HepG2 (cell line): Measurements from ENCODE around the gene ZBTB47. TPM values are rescaled to one million over a fixed set of nuclear protein-coding genes. Genes with fewer than 3 reads are reported as not detected.

Source experiments
- ATF7 ChIP-seq, 2 experiments: fragments of 450-650 bp in 1 of 2; sonication (generic) in 1 of 2; formaldehyde crosslinking in 1 of 2; IDR thresholded peaks; 2 replicates each; pipeline versions ENCODE4 v1.4.0 to v1.6.1; 2016 to 2020; ENCODE audit warnings: antibody characterized with exemption in 1 of 2, mild to moderate bottlenecking in 1 of 2, missing genetic modification reagents in 1 of 2
- BCLAF1 ChIP-seq: fragments of 450-650 bp; IDR thresholded peaks from 2 replicates; pipeline ENCODE4 v1.6.1; 2017; ENCODE audit warnings: mild to moderate bottlenecking
- FOXK2 ChIP-seq: fragments of 450-650 bp; IDR thresholded peaks from 2 replicates; pipeline ENCODE4 v1.6.1; 2016
- IKZF4 ChIP-seq: sonication (generic); formaldehyde crosslinking; IDR thresholded peaks from 2 replicates; pipeline ENCODE4 v1.5.1; 2020; ENCODE audit warnings: borderline replicate concordance, mild to moderate bottlenecking, low read depth, missing genetic modification reagents; ENCODE audit errors: not compliant biosample characterization
- USF2 ChIP-seq, 2 experiments: sonication (generic) in 1 of 2; formaldehyde crosslinking in 1 of 2; IDR thresholded peaks; 2 replicates each; pipeline versions ENCODE4 v1.5.1 to v1.6.1; 2011 to 2020; ENCODE audit warnings: borderline replicate concordance in 1 of 2, low read depth in 1 of 2, low read length in 1 of 2, mild to moderate bottlenecking in 1 of 2, missing genetic modification reagents in 1 of 2, moderate library complexity in 1 of 2
- ZC3H4 ChIP-seq: sonication (generic); formaldehyde crosslinking; IDR thresholded peaks from 2 replicates; pipeline ENCODE4 v1.4.0; 2020; ENCODE audit warnings: missing genetic modification reagents, borderline replicate concordance
- ZFX ChIP-seq: sonication (generic); formaldehyde crosslinking; IDR thresholded peaks from 2 replicates; pipeline ENCODE4 v1.4.0; 2020; ENCODE audit warnings: mild to moderate bottlenecking, low read depth, missing genetic modification reagents, moderate library complexity
- ZIK1 ChIP-seq: sonication (generic); formaldehyde crosslinking; IDR thresholded peaks from 2 replicates; pipeline ENCODE4 v1.5.0; 2020; ENCODE audit warnings: mild to moderate bottlenecking, low read depth, missing genetic modification reagents, borderline replicate concordance
- ZNF510 ChIP-seq: sonication (generic); formaldehyde crosslinking; IDR thresholded peaks from 2 replicates; pipeline ENCODE4 v1.4.0; 2020; ENCODE audit warnings: low read depth, mild to moderate bottlenecking, missing genetic modification reagents
- ZNF513 ChIP-seq: sonication (generic); formaldehyde crosslinking; conservative IDR thresholded peaks from 2 replicates; pipeline ENCODE4 v1.5.0; 2020; ENCODE audit warnings: missing genetic modification reagents
- ZNF713 ChIP-seq: sonication (generic); formaldehyde crosslinking; IDR thresholded peaks from 2 replicates; pipeline ENCODE4 v1.4.0; 2020; ENCODE audit warnings: mild to moderate bottlenecking, missing genetic modification reagents
- polyA plus RNA-seq, 8 experiments: library from polyadenylated mRNA; depleted of rRNA in 3 of 8; stranded (reverse) in 7 of 8; unstranded in 1 of 8; fragments of >200 nt; fragmentation: Illumina TruSeq in 4 of 8; extraction: Trizol in 4 of 8; gene quantifications; 2 replicates each; pipeline versions ENCODE4 v1.2.1 to v1.2.3, GENCODE V29; 2011 to 2016; ENCODE audit warnings: low read depth in 4 of 8, missing spikeins in 1 of 8, mixed read lengths in 1 of 8; ENCODE audit not compliant: insufficient read depth in 1 of 8
- total RNA-seq, 5 experiments: library from RNA; depleted of rRNA; stranded (reverse); fragments of >200 nt; fragmentation: Illumina TruSeq; extraction: Trizol; gene quantifications; 2 replicates each; pipeline ENCODE4 v1.2.3, GENCODE V29; 2016; ENCODE audit warnings: low read depth in 1 of 5
- TF ChIP-seq, protein P1 (sequence below): sonication (generic); formaldehyde crosslinking; IDR thresholded peaks from 2 replicates; pipeline ENCODE4 v1.8.1; 2023; ENCODE audit warnings: mild to moderate bottlenecking, inconsistent platforms, moderate library complexity, missing genetic modification reagents, borderline replicate concordance
- TF ChIP-seq, protein P2 (sequence below): sonication (generic); formaldehyde crosslinking; IDR thresholded peaks from 2 replicates; pipeline ENCODE4 v1.5.0; 2020; ENCODE audit warnings: mild to moderate bottlenecking, missing genetic modification reagents
- TF ChIP-seq, protein P3 (sequence below): sonication (generic); formaldehyde crosslinking; IDR thresholded peaks from 2 replicates; pipeline ENCODE4 v1.5.1; 2020; ENCODE audit warnings: missing genetic modification reagents, mild to moderate bottlenecking, borderline replicate concordance

The ZBTB47 gene
- total and polyA plus RNA-seq, 2 of the 13 experiments (the other 11 are each of a cell fraction or from before 2014, with no cell fraction given) = 1.5 to 3.1 TPM

DNA sequence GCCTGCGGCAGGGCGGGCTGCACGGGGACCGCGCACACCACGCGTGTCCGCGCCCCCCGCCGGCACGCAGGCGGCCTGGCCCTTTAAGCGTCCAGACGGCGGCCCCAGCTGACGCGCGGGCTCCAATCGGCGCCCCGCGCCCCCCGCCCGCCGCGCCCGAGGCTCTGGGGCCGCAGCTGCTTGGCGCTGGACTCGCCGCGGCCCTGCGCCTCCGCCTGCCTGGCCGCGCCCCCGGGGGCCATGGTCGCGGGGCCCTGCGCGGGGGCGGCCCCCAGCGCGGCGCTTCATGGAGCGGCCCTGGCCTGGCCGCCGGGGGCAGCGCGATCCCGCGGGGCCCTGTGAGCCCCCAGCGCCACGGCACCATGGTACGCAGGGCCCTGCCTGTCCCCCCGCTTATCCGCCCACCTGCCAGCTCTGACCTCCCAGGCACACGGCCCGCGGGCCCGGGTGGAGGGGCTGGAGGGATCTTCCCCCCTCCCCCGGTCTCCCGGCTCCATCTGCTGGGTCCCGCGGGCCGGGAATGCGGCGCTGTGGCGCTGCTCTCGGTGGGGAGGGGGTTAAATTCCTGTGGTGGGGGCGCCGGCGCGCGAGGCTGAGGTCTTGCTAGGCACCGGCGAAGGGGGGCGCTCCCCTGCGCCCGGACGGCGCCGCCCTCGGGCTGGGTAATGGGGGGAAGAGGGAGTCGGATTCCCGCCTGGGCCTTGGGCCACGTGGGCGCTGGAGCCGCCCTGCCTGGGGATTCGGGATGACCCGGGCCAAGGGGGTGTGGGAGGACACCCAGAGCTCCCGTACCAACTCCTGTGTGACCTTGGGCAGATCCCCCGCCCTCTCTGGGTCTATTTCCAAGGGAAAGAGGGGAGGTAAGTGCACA is 1.1 kb downstream of the ZBTB47 start (continued):
- TF ChIP-seq BCLAF1 = no peak
- 0 out of 2 replicates have a peak, but pooled peaks have one; percentile 71 for TF ChIP-seq ZNF510 (CRISPR knock-in tag)
- TF ChIP-seq USF2 (IDR thresholded peaks at IDR 0.05; ENCODE audit: low read depth, low read length) = no peak
- TF ChIP-seq USF2 (CRISPR knock-in tag; IDR thresholded peaks at IDR 0.05; ENCODE audit: borderline replicate concordance) = peak; percentile 57; the same call in 1 of the 2 replicates
- no peak for TF ChIP-seq ZNF513 (CRISPR knock-in tag)
- TF ChIP-seq ZNF713 (CRISPR knock-in tag) = no peak
- TF ChIP-seq, protein P1, sequence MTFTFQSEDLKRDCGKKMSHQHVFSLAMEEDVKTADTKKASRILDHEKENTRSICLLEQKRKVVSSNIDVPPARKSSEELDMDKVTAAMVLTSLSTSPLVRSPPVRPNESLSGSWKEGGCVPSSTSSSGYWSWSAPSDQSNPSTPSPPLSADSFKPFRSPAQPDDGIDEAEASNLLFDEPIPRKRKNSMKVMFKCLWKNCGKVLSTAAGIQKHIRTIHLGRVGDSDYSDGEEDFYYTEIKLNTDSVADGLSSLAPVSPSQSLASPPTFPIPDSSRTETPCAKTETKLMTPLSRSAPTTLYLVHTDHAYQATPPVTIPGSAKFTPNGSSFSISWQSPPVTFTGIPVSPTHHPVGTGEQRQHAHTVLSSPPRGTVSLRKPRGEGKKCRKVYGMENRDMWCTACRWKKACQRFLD (CRISPR knock-in tag) = 0 out of 2 replicates have a peak, but pooled peaks have one; percentile 46
- TF ChIP-seq ZFX (CRISPR knock-in tag) = peak; percentile 64
- peak; percentile 48 for TF ChIP-seq IKZF4 (CRISPR knock-in tag)
- TF ChIP-seq, protein P2, sequence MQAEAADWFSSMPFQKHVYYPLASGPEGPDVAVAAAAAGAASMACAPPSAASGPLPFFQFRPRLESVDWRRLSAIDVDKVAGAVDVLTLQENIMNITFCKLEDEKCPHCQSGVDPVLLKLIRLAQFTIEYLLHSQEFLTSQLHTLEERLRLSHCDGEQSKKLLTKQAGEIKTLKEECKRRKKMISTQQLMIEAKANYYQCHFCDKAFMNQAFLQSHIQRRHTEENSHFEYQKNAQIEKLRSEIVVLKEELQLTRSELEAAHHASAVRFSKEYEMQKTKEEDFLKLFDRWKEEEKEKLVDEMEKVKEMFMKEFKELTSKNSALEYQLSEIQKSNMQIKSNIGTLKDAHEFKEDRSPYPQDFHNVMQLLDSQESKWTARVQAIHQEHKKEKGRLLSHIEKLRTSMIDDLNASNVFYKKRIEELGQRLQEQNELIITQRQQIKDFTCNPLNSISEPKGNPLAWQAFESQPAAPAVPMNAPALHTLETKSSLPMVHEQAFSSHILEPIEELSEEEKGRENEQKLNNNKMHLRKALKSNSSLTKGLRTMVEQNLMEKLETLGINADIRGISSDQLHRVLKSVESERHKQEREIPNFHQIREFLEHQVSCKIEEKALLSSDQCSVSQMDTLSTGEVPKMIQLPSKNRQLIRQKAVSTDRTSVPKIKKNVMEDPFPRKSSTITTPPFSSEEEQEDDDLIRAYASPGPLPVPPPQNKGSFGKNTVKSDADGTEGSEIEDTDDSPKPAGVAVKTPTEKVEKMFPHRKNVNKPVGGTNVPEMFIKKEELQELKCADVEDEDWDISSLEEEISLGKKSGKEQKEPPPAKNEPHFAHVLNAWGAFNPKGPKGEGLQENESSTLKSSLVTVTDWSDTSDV = no peak
- TF ChIP-seq ZC3H4 (CRISPR knock-in tag) = no peak
- no peak for TF ChIP-seq FOXK2
- 0 out of 2 replicates have a peak, but pooled peaks have one; percentile 66 for TF ChIP-seq ZIK1 (CRISPR knock-in tag)
- TF ChIP-seq ATF7 (IDR thresholded peaks at IDR 0.05) = no peak
- TF ChIP-seq ATF7 (CRISPR knock-in tag; IDR thresholded peaks at IDR 0.05) = 0 out of 2 replicates have a peak, but pooled peaks have one; percentile 17
- TF ChIP-seq, protein P3, sequence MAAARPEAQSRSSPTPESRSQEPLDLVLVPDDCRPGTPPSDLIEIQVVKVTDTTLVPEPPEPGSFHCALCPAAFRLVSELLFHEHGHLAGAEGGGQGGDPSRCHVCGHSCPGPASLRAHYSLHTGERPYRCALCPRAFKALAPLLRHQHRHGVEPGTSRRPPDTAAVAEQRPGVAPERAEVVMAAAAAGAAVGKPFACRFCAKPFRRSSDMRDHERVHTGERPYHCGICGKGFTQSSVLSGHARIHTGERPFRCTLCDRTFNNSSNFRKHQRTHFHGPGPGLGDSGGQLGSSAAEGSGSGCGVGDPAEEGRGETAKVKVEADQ = peak; percentile 55; the same call in 1 of the 2 replicates
